ENCODE data around the gene SPRY1.

The SPRY1 gene

DNA sequence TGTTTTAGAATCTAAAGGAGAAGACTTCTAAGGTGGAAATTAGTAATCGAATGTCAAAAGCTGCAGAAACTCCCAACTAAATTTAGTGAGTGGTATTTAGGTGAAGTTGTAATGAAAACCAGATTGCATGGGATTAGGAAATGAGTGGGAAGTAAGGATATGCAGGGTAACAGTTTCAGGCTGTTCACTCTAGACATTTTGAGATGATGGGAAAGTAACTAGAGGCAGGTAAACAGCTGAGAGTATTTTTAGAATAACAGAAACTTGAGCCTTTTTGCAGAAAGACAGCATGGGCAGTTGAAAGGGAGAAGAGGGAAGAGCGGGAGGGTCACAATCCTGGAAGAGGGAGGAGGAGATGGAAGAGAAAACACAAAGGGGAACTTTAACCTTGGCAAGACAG lies 12.7 kb downstream of the SPRY1 start:
- no peak overlapping the region for H3K27ac ChIP-seq (ENCODE audit: insufficient read depth, low read depth, low read length, poor library complexity, severe bottlenecking)
- WGBS, 2 experiments = 94 to 97% methylated on average over 2 of the region's 2 CpGs
- H3K4me3 ChIP-seq (ENCODE audit: insufficient read depth, low read depth, low read length) = no peak overlapping the region
- no peaks in the 10 kb centered on the region for H3K9me3 ChIP-seq (ENCODE audit: control insufficient read depth, low read length)
- H3K4me1 ChIP-seq (ENCODE audit: control insufficient read depth, insufficient read depth, low read length) = peaks cover 7% of the 10 kb centered on the region
- H3K36me3 ChIP-seq (ENCODE audit: control insufficient read depth, insufficient read depth, low read length) = no peaks in the 10 kb centered on the region
- H3K27me3 ChIP-seq (ENCODE audit: control insufficient read depth, insufficient read depth, low read length, poor library complexity, severe bottlenecking) = no peaks in the 10 kb centered on the region

DNA sequence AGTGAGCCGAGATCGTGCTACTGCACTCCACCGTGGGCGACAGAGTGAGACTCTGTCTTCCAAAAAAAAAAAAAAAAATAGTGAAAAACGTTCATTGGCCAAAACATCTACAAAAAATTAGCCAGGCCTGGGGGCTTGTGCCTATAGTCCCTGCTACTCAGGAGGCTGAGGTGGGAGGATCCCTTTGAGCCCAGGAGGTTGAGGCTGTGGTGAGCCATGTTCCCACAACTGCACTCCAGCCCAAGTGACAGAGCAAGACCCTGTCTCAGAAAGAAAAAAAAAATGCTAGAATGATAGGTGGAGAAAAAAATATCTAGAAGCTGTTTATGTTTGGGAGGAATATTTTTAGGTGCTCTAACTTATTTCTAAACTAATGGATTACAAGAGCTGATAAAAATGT lies 14.9 kb downstream of the SPRY1 start:
- peaks cover 7% of the 10 kb centered on the region for H3K4me1 ChIP-seq (ENCODE audit: control insufficient read depth, insufficient read depth, low read length)
- WGBS, 2 experiments = 90 to 95% methylated on average over 5 of the region's 5 CpGs

DNA sequence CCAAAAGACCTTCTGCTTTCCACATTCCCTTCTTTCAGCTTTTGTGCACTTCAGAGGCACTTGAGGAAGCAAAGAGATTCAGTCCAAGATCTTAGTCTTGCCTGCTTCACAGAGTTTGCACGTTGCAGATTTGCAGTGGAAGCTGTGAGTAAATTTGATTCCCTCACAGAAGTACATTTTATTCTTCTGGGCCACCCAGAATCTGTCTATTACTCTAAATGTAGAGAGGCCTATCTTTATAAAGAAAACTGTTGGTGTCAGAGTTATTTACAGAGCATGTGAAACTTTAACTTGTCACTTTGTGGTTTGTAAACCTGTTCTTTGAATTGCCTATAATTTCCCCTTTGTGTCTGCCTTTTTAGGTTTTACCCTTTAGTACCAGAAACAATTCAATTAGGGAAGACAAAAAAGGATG lies 15.5 kb downstream of the SPRY1 start:
- H3K27me3 ChIP-seq (ENCODE audit: control insufficient read depth, insufficient read depth, low read length, poor library complexity, severe bottlenecking) = no peaks in the 10 kb centered on the region
- peaks cover 7% of the 10 kb centered on the region for H3K4me1 ChIP-seq (ENCODE audit: control insufficient read depth, insufficient read depth, low read length)
- WGBS, 2 experiments = 25 to 40% methylated on average over 1 of the region's 1 CpG
- H3K27ac ChIP-seq (ENCODE audit: insufficient read depth, low read depth, low read length, poor library complexity, severe bottlenecking) = no peak overlapping the region
- no peaks in the 10 kb centered on the region for H3K9me3 ChIP-seq (ENCODE audit: control insufficient read depth, low read length)
- H3K4me3 ChIP-seq (ENCODE audit: insufficient read depth, low read depth, low read length) = no peak overlapping the region
- H3K36me3 ChIP-seq (ENCODE audit: control insufficient read depth, insufficient read depth, low read length) = no peaks in the 10 kb centered on the region

More for the DNA sequence above, 14.9 kb downstream of the SPRY1 start:
- Histone ChIP-seq H3K4me3 (ENCODE audit: insufficient read depth, low read depth, low read length) (no peak overlapping the region), H3K9me3 (ENCODE audit: control insufficient read depth, low read length) (no peaks in the 10 kb centered on the region), H3K36me3 (ENCODE audit: control insufficient read depth, insufficient read depth, low read length) (no peaks in the 10 kb centered on the region), H3K27me3 (ENCODE audit: control insufficient read depth, insufficient read depth, low read length, poor library complexity, severe bottlenecking) (no peaks in the 10 kb centered on the region), H3K27ac (ENCODE audit: insufficient read depth, low read depth, low read length, poor library complexity, severe bottlenecking) (no peak overlapping the region)

DNA sequence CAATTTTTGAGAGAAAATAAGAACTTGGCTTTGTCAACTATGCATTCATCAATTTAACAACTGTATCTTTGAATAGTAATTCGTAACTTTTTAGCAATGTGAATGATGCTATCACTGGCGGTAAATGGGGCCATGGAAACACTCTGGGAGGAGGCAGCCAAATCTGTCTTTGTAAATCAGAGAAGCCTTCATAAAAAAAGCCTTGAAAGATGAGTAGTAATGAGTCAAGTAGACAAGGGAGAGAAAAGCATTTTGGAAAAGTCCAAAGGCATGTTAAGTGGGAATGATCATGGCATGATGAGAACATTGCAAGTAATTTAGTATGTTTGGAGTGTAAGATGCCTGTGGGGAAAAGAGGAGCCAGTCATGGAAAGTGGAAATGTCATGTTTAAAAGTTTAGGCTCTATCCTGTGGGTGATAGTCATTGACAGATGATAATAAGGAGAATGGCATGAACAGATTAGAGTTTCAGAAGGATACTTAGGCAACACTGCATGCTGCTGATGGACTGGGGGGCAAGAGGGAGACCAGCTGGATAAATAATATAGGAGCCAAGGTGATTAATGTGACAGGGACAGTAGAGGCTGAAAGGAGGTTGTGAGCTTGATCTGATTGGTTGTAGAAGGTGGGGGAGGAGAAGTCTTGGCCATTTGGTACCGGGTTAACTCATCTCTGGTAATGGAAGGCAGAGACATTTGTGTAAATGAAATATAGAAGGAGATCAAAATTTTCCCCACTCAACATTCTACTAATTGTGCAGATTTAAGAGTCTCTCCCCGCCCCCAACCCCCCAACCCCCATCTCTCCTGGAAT lies 16.3 kb downstream of the SPRY1 start:
- Histone ChIP-seq H3K4me1 (ENCODE audit: control insufficient read depth, insufficient read depth, low read length) (peaks cover 12% of the 10 kb centered on the region), H3K27me3 (ENCODE audit: control insufficient read depth, insufficient read depth, low read length, poor library complexity, severe bottlenecking) (no peaks in the 10 kb centered on the region), H3K4me3 (ENCODE audit: insufficient read depth, low read depth, low read length) (no peak overlapping the region), H3K27ac (ENCODE audit: insufficient read depth, low read depth, low read length, poor library complexity, severe bottlenecking) (no peak overlapping the region), H3K9me3 (ENCODE audit: control insufficient read depth, low read length) (no peaks in the 10 kb centered on the region), H3K36me3 (ENCODE audit: control insufficient read depth, insufficient read depth, low read length) (no peaks in the 10 kb centered on the region)
- 86 to 96% methylated on average over 2 to 3 of the region's 4 CpGs for WGBS, 2 experiments

DNA sequence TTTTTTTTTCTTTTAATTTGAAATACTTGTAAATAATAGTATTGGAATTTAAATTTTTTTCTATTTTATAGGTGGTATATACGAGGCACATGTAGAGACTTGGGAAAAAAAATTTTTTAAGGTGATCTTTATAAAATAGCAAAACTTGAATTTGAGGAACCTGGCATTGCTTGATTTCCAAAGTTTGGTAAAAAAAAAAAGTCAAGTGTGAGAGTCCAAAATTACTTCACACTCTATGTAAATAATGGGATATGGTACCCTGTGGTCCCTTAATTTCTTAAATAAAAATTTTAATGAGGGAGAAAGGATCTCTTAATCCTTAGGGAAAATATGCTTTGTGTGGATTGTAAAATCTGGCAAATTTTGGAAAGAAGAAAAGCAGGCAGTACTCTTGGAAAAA lies 19.0 kb downstream of the SPRY1 start:
- no peak overlapping the region for H3K27ac ChIP-seq (ENCODE audit: insufficient read depth, low read depth, low read length, poor library complexity, severe bottlenecking)
- H3K36me3 ChIP-seq (ENCODE audit: control insufficient read depth, insufficient read depth, low read length) = no peaks in the 10 kb centered on the region
- no peak overlapping the region for H3K4me3 ChIP-seq (ENCODE audit: insufficient read depth, low read depth, low read length)
- H3K4me1 ChIP-seq (ENCODE audit: control insufficient read depth, insufficient read depth, low read length) = peaks cover 20% of the 10 kb centered on the region
- WGBS, 2 experiments = 94 to 100% methylated on average over 1 of the region's 1 CpG
- H3K27me3 ChIP-seq (ENCODE audit: control insufficient read depth, insufficient read depth, low read length, poor library complexity, severe bottlenecking) = no peaks in the 10 kb centered on the region
- no peaks in the 10 kb centered on the region for H3K9me3 ChIP-seq (ENCODE audit: control insufficient read depth, low read length)

DNA sequence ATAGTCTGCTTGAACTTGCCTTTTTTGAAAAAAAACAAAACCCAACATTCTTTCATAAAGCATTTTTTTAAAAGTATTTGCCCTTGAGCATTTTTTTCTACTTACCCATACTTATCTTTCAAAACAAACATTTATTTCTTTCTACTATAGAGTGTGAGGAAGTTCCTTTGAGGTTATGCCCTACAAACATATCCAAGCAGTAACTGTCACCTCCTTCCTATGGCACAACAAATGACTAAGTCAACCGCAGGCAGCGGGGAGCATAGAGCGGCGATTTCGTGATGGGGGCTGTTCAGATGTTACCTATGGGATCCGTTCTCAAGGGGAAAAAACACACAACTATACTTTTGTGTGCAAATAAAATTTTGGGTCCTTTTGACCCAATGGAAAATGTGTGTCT lies 19.4 kb downstream of the SPRY1 start:
- Histone ChIP-seq H3K27ac (ENCODE audit: insufficient read depth, low read depth, low read length, poor library complexity, severe bottlenecking) (no peak overlapping the region), H3K9me3 (ENCODE audit: control insufficient read depth, low read length) (no peaks in the 10 kb centered on the region), H3K27me3 (ENCODE audit: control insufficient read depth, insufficient read depth, low read length, poor library complexity, severe bottlenecking) (no peaks in the 10 kb centered on the region), H3K4me3 (ENCODE audit: insufficient read depth, low read depth, low read length) (no peak overlapping the region), H3K36me3 (ENCODE audit: control insufficient read depth, insufficient read depth, low read length) (no peaks in the 10 kb centered on the region), H3K4me1 (ENCODE audit: control insufficient read depth, insufficient read depth, low read length) (peaks cover 20% of the 10 kb centered on the region)
- WGBS, 2 experiments = 65 to 80% methylated on average over 6 of the region's 6 CpGs

DNA sequence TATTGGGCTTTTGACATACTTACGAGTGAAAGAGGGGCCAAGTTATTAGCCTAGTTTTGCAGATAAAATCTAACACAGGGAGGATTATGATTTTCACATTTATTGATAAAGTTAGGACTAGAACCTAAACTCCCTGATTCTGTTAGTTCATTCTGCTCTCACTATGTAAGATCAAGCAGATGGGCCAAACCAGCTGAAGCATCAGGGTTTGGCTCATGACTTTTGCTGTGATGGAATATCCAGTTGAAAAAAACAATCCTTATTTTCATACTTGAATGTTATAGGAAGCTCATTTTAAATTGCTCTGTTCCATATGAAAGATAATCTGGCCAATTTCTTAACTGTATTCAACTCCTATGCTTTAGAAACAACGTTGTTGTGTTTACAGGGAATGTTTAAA lies 21.2 kb downstream of the SPRY1 start:
- H3K4me3 ChIP-seq (ENCODE audit: insufficient read depth, low read depth, low read length) = no peak overlapping the region
- WGBS, 2 experiments = 51 to 54% methylated on average over 2 of the region's 2 CpGs
- H3K27ac ChIP-seq (ENCODE audit: insufficient read depth, low read depth, low read length, poor library complexity, severe bottlenecking) = peak overlapping the region; percentile 69

DNA sequence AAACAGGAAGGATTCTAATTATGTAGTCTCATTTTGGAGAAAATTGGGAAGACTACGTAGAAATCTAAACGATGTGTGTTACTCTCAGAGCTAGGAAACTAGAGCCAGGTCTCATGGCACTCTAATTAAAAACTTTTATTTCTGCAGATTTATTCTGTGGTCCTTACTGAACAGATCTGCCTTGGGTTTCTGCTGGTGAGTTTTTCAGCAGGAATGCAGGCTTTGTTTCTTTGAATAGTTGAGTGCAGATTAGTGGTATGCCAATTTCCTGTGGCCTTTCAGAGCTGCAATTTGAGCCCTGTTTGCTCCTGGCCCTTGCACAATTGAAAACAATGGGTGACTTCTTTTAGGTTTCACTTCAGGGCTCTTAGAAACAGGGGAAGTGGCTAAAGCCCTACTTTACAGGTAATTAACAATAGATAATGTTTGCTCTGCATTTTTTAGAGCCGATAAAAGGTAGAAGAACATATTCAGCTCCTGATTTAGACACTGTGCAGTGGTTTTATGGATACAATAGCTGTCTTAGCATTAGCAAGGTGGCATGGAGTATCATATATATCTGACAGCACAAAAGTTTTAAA lies 21.8 kb downstream of the SPRY1 start:
- H3K4me1 ChIP-seq (ENCODE audit: control insufficient read depth, insufficient read depth, low read length) = peaks cover 17% of the 10 kb centered on the region
- H3K4me3 ChIP-seq (ENCODE audit: insufficient read depth, low read depth, low read length) = peak overlapping the region; percentile 5
- H3K27ac ChIP-seq (ENCODE audit: insufficient read depth, low read depth, low read length, poor library complexity, severe bottlenecking) = peak overlapping the region; percentile 69
- WGBS, 2 experiments = 7 to 8% methylated on average over 3 of the region's 3 CpGs
- H3K36me3 ChIP-seq (ENCODE audit: control insufficient read depth, insufficient read depth, low read length) = no peaks in the 10 kb centered on the region
- H3K9me3 ChIP-seq (ENCODE audit: control insufficient read depth, low read length) = no peaks in the 10 kb centered on the region
- no peaks in the 10 kb centered on the region for H3K27me3 ChIP-seq (ENCODE audit: control insufficient read depth, insufficient read depth, low read length, poor library complexity, severe bottlenecking)

More for the DNA sequence above, 21.2 kb downstream of the SPRY1 start:
- Histone ChIP-seq H3K9me3 (ENCODE audit: control insufficient read depth, low read length) (no peaks in the 10 kb centered on the region), H3K27me3 (ENCODE audit: control insufficient read depth, insufficient read depth, low read length, poor library complexity, severe bottlenecking) (no peaks in the 10 kb centered on the region), H3K4me1 (ENCODE audit: control insufficient read depth, insufficient read depth, low read length) (peaks cover 17% of the 10 kb centered on the region), H3K36me3 (ENCODE audit: control insufficient read depth, insufficient read depth, low read length) (no peaks in the 10 kb centered on the region)

DNA sequence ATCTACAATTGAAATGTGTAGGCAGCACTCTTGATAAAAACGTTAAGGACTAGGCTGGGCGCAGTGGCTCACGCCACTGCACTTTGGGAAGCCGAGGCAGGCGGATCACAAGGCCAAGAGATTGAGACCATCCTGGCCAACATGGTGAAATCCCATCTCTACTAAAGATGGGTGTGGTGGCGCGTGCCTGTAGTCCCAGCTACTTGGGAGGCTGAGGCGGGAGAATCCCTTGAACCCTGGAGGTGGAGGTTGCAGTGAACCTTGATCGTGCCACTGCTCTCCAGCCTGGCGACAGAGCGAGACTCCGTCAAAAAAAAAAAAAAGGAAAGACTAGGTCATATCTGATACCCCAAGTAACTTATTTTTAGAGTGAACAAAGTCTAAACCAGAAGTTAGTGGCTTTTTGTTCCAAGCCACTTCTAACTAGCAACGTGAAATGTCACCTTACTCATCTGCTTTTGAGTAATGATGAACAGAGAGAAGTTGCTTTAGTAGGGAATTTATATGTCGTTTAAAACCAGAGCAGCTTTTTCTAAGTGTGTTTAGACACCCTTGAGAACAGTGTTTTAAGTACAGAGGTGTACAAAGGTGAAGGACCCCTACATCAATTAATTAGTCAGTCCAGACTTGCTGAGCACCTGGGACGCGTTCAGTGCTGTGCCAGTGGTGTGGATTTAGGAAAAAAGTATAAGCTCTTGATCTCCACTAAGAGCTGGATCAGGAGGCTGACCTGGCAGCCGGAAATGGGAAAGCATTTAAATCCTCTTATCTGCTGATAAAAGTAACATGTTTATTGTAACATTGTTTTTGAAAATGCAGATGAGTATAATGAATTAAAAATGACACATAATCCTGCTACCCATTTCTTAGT lies 23.5 kb downstream of the SPRY1 start:
- no peak overlapping the region for H3K27ac ChIP-seq (ENCODE audit: insufficient read depth, low read depth, low read length, poor library complexity, severe bottlenecking)
- WGBS, 2 experiments = 90 to 93% methylated on average over 17 of the region's 17 CpGs

More for the DNA sequence above, 23.5 kb downstream of the SPRY1 start:
- H3K27me3 ChIP-seq (ENCODE audit: control insufficient read depth, insufficient read depth, low read length, poor library complexity, severe bottlenecking) = no peaks in the 10 kb centered on the region
- peaks cover 17% of the 10 kb centered on the region for H3K4me1 ChIP-seq (ENCODE audit: control insufficient read depth, insufficient read depth, low read length)
- H3K36me3 ChIP-seq (ENCODE audit: control insufficient read depth, insufficient read depth, low read length) = no peaks in the 10 kb centered on the region
- no peak overlapping the region for H3K4me3 ChIP-seq (ENCODE audit: insufficient read depth, low read depth, low read length)
- H3K9me3 ChIP-seq (ENCODE audit: control insufficient read depth, low read length) = no peaks in the 10 kb centered on the region
